Measurements from ENCODE around the gene ANGPTL4.

DNA sequence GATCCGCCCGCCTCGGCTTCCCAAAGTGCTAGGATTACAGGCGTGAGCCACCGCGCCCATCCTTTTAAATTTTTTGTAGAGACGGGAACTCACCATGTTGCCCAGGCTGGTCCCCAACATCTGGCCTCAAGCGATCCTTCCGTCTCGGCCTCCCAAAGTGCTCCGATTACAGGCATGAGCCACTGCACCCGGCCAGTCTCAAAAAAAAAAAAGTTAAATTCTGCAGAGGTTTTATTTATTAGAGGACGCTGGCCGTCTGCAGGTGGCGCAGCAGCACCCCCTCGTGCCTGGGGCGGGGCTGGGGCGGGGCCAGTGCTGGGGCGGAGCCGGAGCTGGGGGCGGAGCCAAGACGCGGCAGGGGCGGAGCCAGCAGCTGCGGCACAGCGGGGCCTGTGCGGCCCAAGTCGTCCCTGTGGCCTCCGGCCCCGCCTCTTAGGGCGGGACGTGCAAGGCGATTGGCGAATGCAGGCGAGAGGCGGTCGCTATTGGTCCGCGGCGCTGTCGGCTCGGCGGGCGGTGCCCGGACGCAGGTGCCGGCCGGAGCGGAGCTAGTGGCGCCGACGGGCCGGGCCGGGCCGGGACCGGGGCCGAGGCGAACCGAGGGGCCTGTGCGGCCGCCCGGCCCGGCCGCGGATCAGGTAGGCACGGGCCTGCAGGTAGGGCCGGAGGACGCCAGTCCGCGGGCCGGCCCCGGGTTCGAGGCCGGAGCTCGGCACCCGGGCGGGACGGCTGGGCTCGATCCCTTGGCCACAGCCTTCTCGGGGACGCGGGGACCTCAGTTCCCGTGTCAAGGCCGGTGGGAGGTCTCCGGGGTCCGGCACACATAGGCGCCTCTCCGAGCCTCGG, 49.1 kb downstream of the ANGPTL4 start, which contains the start of gene MARCHF2:
- peak in 1 of 2 donors; percentile 66 for TF ChIP-seq POLR2A (IDR thresholded peaks at IDR 0.05)
- TF ChIP-seq POLR2AphosphoS5 (IDR thresholded peaks at IDR 0.05) = no peak
